HG02571 (cell line): Measurements from ENCODE around the gene THEM5.
"Not testable (repeated sequence)": the region's sequence is repeated elsewhere in the genome, so short reads cannot be mapped to it uniquely, and the experiment has no call there.

ENCODE experiments used
- ATAC-seq: cut with Tn5 transposase; IDR thresholded peaks from one replicate; pipeline ENCODE4 v1.9.1; 2021; ENCODE audit warnings: mild to moderate bottlenecking, moderate library complexity; ENCODE audit not compliant: unreplicated experiment

The THEM5 gene

GRCh38 chr1:151853411-151853943, at the start of gene THEM5:
Gene THEM5, minus strand, starts transcription at chr1:151853712. Its CDS starts 147 bp downstream, at chr1:151853565.
- ATAC-seq = no peak

- ATAC-seq = no peak
Measured at GRCh38 chr1:151902858-151903257, 49.3 kb upstream of the THEM5 start.

GRCh38 chr1:151900804-151901203, 47.3 kb upstream of the THEM5 start:
- not testable (repeated sequence) for ATAC-seq

- no peak for ATAC-seq
Measured at GRCh38 chr1:151898519-151898991, 45.0 kb upstream of the THEM5 start.

GRCh38 chr1:151897991-151898431, 44.5 kb upstream of the THEM5 start:
- ATAC-seq = no peak

- no peak for ATAC-seq
Measured at GRCh38 chr1:151893176-151893924, 39.8 kb upstream of the THEM5 start.

- no peak for ATAC-seq
Measured at GRCh38 chr1:151892190-151892589, 38.7 kb upstream of the THEM5 start.

- no peak for ATAC-seq
Measured at GRCh38 chr1:151891512-151891911, 38.0 kb upstream of the THEM5 start.

- ATAC-seq = no peak
Measured at GRCh38 chr1:151888972-151889570, 35.6 kb upstream of the THEM5 start.

- ATAC-seq = no peak
Measured at GRCh38 chr1:151887028-151887427, 33.5 kb upstream of the THEM5 start.

- no peak for ATAC-seq
Measured at GRCh38 chr1:151885479-151885878, 32.0 kb upstream of the THEM5 start.

GRCh38 chr1:151884879-151885278, 31.4 kb upstream of the THEM5 start:
- not testable (repeated sequence) for ATAC-seq

GRCh38 chr1:151884445-151884844, 30.9 kb upstream of the THEM5 start:
- not testable (repeated sequence) for ATAC-seq

GRCh38 chr1:151883898-151884297, 30.4 kb upstream of the THEM5 start:
- not testable (repeated sequence) for ATAC-seq

- not testable (repeated sequence) for ATAC-seq
Measured at GRCh38 chr1:151882918-151883317, 29.4 kb upstream of the THEM5 start.

GRCh38 chr1:151882466-151882865, 29.0 kb upstream of the THEM5 start:
- ATAC-seq = no peak

- ATAC-seq = no peak
Measured at GRCh38 chr1:151881479-151881878, 28.0 kb upstream of the THEM5 start.

- ATAC-seq = no peak
Measured at GRCh38 chr1:151875419-151876097, 22.0 kb upstream of the THEM5 start.

GRCh38 chr1:151872776-151873175, 19.3 kb upstream of the THEM5 start:
- not testable (repeated sequence) for ATAC-seq

GRCh38 chr1:151871284-151872030, 17.9 kb upstream of the THEM5 start:
- no peak for ATAC-seq

- no peak for ATAC-seq
Measured at GRCh38 chr1:151868486-151868885, 15.0 kb upstream of the THEM5 start.
